Measurements from ENCODE around the gene USE1.

USE1 gene

DNA sequence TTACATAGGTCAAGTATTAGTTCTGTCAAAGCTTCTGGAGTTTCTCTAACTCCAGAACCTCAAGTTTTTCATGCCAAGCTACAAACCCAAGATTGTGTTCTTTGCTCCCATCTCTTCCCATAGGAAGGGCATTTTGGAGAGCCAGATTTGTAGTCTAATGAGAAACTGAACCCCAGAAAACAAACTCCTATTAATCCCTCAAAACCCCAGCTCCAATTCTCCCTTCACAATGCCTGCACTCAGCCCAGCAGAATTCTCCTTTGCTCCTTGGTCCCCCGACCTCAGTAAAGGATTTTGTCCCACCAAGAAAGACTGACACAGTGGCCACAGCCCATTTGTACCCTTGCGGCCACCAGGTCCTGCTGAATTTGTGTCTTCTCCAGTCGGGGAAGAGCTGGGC lies 41.0 kb downstream of the USE1 start:
- in situ Hi-C loops (cut with MboI; ENCODE audit: low sequenced_read_pairs): no loop called here

DNA sequence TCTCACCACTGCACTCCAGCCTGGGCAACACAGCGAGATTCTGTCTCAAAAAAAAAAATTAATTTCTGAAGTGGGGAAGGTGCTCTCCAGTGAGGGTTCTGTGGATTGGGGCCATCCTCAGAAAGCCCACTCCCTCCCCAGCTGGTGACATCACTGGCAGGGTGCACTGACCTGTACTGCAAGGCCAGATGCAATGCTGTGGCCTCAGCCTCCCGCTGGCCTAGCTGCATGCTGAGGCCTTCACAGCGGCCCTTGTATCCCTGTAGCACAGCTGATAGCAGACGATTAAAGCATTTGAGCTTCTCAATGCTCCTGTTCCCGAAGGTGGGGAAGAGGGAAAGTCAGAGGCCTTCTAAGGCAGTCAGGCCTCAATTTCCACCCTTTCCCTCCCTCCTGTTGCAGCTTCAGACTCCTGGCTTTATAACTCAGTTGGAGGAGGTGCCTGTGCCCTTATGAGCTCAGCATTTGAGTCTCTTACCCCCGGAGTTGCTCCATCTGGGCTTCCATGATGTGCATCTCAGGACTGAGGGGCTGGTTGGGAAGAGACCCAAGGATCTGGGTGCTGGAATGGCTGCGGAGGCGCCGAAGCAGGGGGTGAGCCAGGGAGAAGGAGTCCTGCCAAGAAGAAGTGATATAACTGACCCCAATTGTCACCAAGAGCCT lies 44.1 kb downstream of the USE1 start:
- in situ Hi-C loops (cut with MboI; ENCODE audit: low sequenced_read_pairs): no loop called here

- in situ Hi-C loops (cut with MboI; ENCODE audit: low sequenced_read_pairs): no loop called here
These were observed 44.8 kb downstream of the USE1 start for GRCh38 chr19:17259934-17260333.

DNA sequence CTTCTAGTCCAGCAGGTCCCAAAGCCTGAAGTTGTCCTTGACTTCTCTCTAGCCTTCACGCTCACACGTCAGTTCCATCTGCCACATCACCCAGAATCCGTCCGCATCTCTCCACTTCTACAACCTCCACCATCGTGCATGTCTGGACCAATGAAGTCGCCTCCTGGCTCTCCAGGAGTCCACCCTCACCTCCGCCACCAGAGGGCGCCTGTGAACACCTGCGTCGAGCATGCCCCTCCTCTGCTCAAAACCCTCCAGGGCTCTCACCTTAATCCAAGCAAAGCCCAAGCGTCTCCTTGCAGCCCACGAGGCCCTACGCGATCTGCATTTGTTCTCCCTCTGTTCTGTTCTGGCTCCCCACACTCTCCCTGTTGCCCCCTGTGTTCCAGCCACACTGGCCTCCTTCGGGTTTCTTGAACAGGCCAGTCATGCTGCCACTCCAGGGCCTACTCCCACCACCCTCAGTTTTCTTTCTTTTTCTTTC lies 45.7 kb downstream of the USE1 start:
- in situ Hi-C loops (cut with MboI; ENCODE audit: low sequenced_read_pairs): no loop called here

GRCh38 chr19:17262557-17262956 lies 47.4 kb downstream of the USE1 start:
- in situ Hi-C loops (cut with MboI; ENCODE audit: low sequenced_read_pairs): no loop called here

GRCh38 chr19:17263712-17264640 lies 48.8 kb downstream of the USE1 start:
- in situ Hi-C loops (cut with MboI; ENCODE audit: low sequenced_read_pairs): no loop called here

- in situ Hi-C loops (cut with MboI; ENCODE audit: low sequenced_read_pairs): no loop called here
These were observed 49.5 kb downstream of the USE1 start, which contains the start of gene USHBP1 for GRCh38 chr19:17264641-17264979. TSS of gene USHBP1 (minus strand) at chr19:17264745. CDS start at chr19:17264299, 446 bp downstream.

DNA sequence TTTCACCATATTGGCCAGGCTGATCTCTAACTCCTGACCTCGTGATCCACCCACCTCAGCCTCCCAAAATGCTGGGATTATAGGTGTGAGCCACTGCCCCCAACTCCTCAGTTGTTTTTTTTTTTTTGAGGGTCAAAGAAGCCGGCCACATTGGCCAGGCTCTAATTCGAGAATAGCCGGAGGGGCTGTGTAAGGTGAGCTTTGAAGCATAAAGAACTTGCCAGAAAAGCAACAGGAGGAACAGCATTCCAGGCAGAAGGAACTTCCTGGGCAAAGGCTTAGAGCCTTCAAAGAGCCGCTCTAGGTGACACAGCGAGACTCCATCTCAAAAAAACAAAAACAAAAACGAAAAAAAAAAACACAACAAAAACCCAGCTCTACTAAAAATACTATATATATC lies 50.9 kb downstream of the USE1 start:
- in situ Hi-C loops (cut with MboI; ENCODE audit: low sequenced_read_pairs): no loop called here

DNA sequence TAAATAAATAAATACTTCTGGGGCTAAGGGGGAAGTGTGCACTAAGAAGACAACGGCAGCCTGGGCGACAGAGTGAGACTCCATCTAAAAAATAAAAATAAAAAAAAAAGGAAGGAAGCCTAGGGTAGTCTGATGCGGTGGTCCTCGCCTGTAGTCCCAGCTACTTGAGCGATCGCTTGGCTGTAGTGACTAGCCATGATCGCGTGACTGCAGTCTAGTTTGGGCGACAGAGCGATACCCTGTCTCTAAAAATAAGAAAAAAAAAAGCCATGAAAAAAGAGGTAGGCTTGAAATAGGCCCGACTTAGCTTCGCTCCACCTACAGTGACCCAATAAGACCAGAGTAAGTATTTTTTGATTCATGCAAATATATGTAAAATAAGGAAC lies 51.4 kb downstream of the USE1 start:
- in situ Hi-C loops (cut with MboI; ENCODE audit: low sequenced_read_pairs): no loop called here

DNA sequence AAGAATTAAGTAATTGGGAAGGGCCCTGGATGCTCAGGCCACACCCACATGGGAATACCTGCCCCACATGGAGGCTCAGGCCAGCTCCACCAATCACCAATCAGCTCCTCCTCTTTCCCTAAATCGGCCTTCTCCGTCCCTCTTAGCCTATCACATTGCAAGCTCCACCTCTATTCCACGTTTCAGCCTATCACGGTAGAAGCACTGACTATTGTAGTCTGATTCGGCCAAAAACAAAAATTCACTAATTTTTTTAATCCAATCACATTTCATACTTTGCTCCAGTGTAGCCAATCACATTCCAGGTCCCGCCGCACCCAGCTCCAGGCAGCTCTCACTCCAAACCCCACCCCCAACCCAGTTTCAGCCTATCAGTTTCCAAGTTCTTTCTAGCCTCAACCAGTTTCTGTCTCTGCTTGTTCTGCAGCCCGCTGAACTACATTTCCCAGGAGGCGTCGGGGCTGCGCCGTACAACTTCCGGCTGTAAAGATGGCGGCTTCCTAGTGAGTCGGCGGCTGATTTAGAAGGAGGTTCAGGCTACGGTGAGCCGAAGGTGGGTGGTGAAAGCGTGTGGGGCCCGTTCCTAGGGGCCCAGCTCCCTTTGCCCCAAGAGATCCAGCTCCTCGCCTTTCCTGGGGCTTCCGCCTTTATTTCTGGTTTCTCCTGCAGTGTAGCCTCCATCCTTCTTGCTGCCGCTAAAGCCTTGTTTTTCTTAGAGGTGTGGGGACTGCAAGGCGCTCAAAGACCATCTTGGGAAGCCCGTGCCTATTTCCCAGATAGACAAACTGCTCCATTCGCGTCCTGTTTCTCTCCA lies 52.0 kb downstream of the USE1 start, which contains the start of gene BABAM1:
BABAM1 (plus strand) TSS at position 469 of the 814 bp plus-strand sequence. CDS start 1,364 bp downstream, outside the sequence.
- in situ Hi-C loops (cut with MboI; ENCODE audit: low sequenced_read_pairs): no loop called here

DNA sequence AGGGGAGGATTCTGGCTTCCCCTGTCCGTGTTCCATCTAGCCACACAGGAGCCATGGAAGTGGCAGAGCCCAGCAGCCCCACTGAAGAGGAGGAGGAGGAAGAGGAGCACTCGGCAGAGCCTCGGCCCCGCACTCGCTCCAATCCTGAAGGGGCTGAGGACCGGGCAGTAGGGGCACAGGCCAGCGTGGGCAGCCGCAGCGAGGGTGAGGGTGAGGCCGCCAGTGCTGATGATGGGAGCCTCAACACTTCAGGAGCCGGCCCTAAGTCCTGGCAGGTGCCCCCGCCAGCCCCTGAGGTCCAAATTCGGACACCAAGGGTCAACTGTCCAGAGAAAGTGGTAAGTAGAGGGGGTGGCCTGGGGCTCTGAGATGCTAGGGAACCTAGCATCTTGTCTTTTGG lies 53.6 kb downstream of the USE1 start:
- in situ Hi-C loops (cut with MboI; ENCODE audit: low sequenced_read_pairs): no loop called here

Measured in HL-60/S4 treated with phorbol 12-myristate 13-acetate at 8.2 ng/mL for 4 days and 3 days (cell line).